Embryonic facial prominence (tissue), 1 donor: ENCODE measurements around the gene ARTN.

ENCODE experiments used
- DNase-seq: peaks from one replicate; pipeline ENCODE4 v3.0.0-alpha.2; 2016; ENCODE audit errors: extremely low spot score

ARTN gene

GRCh38 chr1:43984855-43985254 is 51.3 kb downstream of the ARTN start:
- no peak for DNase-seq

GRCh38 chr1:43985984-43986595 is 52.5 kb downstream of the ARTN start:
- DNase-seq, result no peak

GRCh38 chr1:43986712-43987111 is 53.1 kb downstream of the ARTN start:
- DNase-seq, result no peak
